Measurements from ENCODE around the gene RARB. TPM values are rescaled to one million over a fixed set of nuclear protein-coding genes. Genes with fewer than 3 reads are reported as not detected.

Gene RARB
- total RNA-seq, 1 experiment from 2014 or later: not detected

- no TSS peak for BruUV-seq (replicated peaks)
- Mint-ChIP-seq H3K27me3 (ENCODE audit: insufficient read depth, unreplicated experiment) (no peaks in the 10 kb centered on the region), H3K27ac (ENCODE audit: low read depth, unreplicated experiment) (no peak overlapping the region), H3K36me3 (ENCODE audit: insufficient read depth, unreplicated experiment) (no peaks in the 10 kb centered on the region), H3K4me3 (ENCODE audit: unreplicated experiment) (no peak overlapping the region), H3K4me1 (ENCODE audit: insufficient read depth, unreplicated experiment) (no peaks in the 10 kb centered on the region), H3K9me3 (ENCODE audit: unreplicated experiment) (no peaks in the 10 kb centered on the region)
- intact Hi-C loops (cut with micrococcal nuclease): no loop called here
- POLR2A ChIA-PET: no interaction called here
- CTCF ChIA-PET: interaction anchor here (0.7 to 1.0 kb wide), 2 partner anchors 87 to 88 kb away, joined by 3 to 5 read pairs; no protein-coding TSS in a partner anchor
- DNase-seq (ENCODE audit: unreplicated experiment): no peak
- TF ChIP-seq, protein P1, sequence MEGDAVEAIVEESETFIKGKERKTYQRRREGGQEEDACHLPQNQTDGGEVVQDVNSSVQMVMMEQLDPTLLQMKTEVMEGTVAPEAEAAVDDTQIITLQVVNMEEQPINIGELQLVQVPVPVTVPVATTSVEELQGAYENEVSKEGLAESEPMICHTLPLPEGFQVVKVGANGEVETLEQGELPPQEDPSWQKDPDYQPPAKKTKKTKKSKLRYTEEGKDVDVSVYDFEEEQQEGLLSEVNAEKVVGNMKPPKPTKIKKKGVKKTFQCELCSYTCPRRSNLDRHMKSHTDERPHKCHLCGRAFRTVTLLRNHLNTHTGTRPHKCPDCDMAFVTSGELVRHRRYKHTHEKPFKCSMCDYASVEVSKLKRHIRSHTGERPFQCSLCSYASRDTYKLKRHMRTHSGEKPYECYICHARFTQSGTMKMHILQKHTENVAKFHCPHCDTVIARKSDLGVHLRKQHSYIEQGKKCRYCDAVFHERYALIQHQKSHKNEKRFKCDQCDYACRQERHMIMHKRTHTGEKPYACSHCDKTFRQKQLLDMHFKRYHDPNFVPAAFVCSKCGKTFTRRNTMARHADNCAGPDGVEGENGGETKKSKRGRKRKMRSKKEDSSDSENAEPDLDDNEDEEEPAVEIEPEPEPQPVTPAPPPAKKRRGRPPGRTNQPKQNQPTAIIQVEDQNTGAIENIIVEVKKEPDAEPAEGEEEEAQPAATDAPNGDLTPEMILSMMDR (IDR thresholded peaks at IDR 0.05; ENCODE audit: unreplicated experiment): no peak
These were observed 108.7 kb downstream of the RARB start for GRCh38 chr3:25536521-25537391.

GRCh38 chr3:25537516-25537915 is 109.5 kb downstream of the RARB start:
- no peaks in the 10 kb centered on the region for H3K9me3 Mint-ChIP-seq (ENCODE audit: unreplicated experiment)
- H3K27me3 Mint-ChIP-seq (ENCODE audit: insufficient read depth, unreplicated experiment): no peaks in the 10 kb centered on the region
- CTCF ChIA-PET: interaction anchor here (1.0 kb wide), 1 partner anchor 88 kb away, joined by 5 read pairs; no protein-coding TSS in a partner anchor
- TF ChIP-seq, protein P1 (IDR thresholded peaks at IDR 0.05; ENCODE audit: unreplicated experiment): no peak
- no peak overlapping the region for H3K27ac Mint-ChIP-seq (ENCODE audit: low read depth, unreplicated experiment)
- DNase-seq (ENCODE audit: unreplicated experiment): no peak
- intact Hi-C loops (cut with micrococcal nuclease): no loop called here
- H3K4me3 Mint-ChIP-seq (ENCODE audit: unreplicated experiment): no peak overlapping the region
- BruUV-seq (replicated peaks): no TSS peak
- POLR2A ChIA-PET: no interaction called here
- H3K4me1 Mint-ChIP-seq (ENCODE audit: insufficient read depth, unreplicated experiment): no peaks in the 10 kb centered on the region
- no peaks in the 10 kb centered on the region for H3K36me3 Mint-ChIP-seq (ENCODE audit: insufficient read depth, unreplicated experiment)

GRCh38 chr3:25540273-25540672 is 112.2 kb downstream of the RARB start:
- Mint-ChIP-seq H3K4me1 (ENCODE audit: insufficient read depth, unreplicated experiment) (no peaks in the 10 kb centered on the region), H3K9me3 (ENCODE audit: unreplicated experiment) (no peaks in the 10 kb centered on the region), H3K27me3 (ENCODE audit: insufficient read depth, unreplicated experiment) (no peaks in the 10 kb centered on the region), H3K36me3 (ENCODE audit: insufficient read depth, unreplicated experiment) (no peaks in the 10 kb centered on the region), H3K4me3 (ENCODE audit: unreplicated experiment) (no peak overlapping the region), H3K27ac (ENCODE audit: low read depth, unreplicated experiment) (no peak overlapping the region)
- POLR2A ChIA-PET: no interaction called here
- no TSS peak for BruUV-seq (replicated peaks)
- intact Hi-C loops (cut with micrococcal nuclease): no loop called here
- TF ChIP-seq, protein P1 (IDR thresholded peaks at IDR 0.05; ENCODE audit: unreplicated experiment): no peak
- DNase-seq (ENCODE audit: unreplicated experiment): no peak
- CTCF ChIA-PET: interaction anchor here (1.2 kb wide), 1 partner anchor 577 kb away, joined by 3 read pairs; no protein-coding TSS in a partner anchor

- CTCF ChIA-PET: interaction anchor here (0.8 to 1.2 kb wide), 2 partner anchors 10 to 45 kb away, joined by 3 to 4 read pairs; no protein-coding TSS in a partner anchor
- DNase-seq (ENCODE audit: unreplicated experiment): no peak
- BruUV-seq (replicated peaks): no TSS peak
- POLR2A ChIA-PET: no interaction called here
- Mint-ChIP-seq H3K27ac (ENCODE audit: low read depth, unreplicated experiment) (no peak overlapping the region), H3K27me3 (ENCODE audit: insufficient read depth, unreplicated experiment) (no peaks in the 10 kb centered on the region), H3K4me3 (ENCODE audit: unreplicated experiment) (no peak overlapping the region), H3K9me3 (ENCODE audit: unreplicated experiment) (no peaks in the 10 kb centered on the region), H3K36me3 (ENCODE audit: insufficient read depth, unreplicated experiment) (no peaks in the 10 kb centered on the region), H3K4me1 (ENCODE audit: insufficient read depth, unreplicated experiment) (no peaks in the 10 kb centered on the region)
- intact Hi-C loops (cut with micrococcal nuclease): no loop called here
- TF ChIP-seq, protein P1 (IDR thresholded peaks at IDR 0.05; ENCODE audit: unreplicated experiment): no peak
These were observed 114.5 kb downstream of the RARB start for GRCh38 chr3:25542492-25543039.
